ENCODE measurements around the gene TECTA.
A peak's percentile ranks its signal among the peaks of the same experiment; 100 is the strongest.
"Not testable (repeated sequence)": the region's sequence is repeated elsewhere in the genome, so short reads cannot be mapped to it uniquely, and the experiment has no call there.

TECTA gene

GRCh38 chr11:121109471-121109870 is 8.4 kb downstream of the TECTA start:
- CTCF ChIA-PET, result no interaction called here
- TF ChIP-seq, protein P1, sequence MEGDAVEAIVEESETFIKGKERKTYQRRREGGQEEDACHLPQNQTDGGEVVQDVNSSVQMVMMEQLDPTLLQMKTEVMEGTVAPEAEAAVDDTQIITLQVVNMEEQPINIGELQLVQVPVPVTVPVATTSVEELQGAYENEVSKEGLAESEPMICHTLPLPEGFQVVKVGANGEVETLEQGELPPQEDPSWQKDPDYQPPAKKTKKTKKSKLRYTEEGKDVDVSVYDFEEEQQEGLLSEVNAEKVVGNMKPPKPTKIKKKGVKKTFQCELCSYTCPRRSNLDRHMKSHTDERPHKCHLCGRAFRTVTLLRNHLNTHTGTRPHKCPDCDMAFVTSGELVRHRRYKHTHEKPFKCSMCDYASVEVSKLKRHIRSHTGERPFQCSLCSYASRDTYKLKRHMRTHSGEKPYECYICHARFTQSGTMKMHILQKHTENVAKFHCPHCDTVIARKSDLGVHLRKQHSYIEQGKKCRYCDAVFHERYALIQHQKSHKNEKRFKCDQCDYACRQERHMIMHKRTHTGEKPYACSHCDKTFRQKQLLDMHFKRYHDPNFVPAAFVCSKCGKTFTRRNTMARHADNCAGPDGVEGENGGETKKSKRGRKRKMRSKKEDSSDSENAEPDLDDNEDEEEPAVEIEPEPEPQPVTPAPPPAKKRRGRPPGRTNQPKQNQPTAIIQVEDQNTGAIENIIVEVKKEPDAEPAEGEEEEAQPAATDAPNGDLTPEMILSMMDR (IDR thresholded peaks at IDR 0.05; ENCODE audit: control extremely low read depth, extremely low read depth, low read depth, missing control alignments), result no peak
- DNase-seq (ENCODE audit: extremely low spot score), result no peak
- POLR2A ChIA-PET, result no interaction called here

DNA sequence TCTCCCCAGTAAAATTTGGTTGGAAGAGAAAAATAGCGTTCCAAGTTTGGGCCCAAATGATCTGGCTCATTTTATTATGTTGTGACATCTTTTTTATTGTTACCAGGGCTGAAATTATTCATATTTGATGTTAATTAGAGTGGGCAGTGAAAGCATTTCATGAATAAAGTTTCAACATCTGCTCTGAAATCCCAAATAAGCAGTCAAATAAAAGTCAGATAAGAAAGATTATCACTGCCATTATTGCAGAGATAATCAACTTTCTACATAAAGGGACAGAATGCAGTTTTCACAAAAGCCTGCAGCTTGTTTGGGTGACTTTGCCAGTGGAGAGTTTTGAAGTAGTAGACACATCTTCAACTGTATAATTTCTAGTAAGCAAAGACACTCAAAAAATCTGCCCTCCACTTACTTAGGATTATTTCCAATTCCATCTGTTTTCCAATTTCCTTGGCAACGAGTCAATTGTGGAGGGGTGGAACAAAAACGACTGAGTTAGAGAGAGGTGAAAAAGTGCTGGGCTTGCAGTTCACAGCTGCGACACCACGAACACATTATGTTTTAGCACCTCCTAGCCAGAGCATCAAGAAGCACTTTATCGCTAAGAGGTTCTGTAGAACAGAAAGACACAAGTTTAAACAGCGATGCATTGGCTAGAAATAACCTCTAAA is 9.0 kb downstream of the TECTA start:
- TF ChIP-seq, protein P1 (IDR thresholded peaks at IDR 0.05; ENCODE audit: control extremely low read depth, extremely low read depth, low read depth, missing control alignments), result no peak
- ChIA-PET CTCF (no interaction called here), POLR2A (no interaction called here)
- no peak for DNase-seq (ENCODE audit: extremely low spot score)

DNA sequence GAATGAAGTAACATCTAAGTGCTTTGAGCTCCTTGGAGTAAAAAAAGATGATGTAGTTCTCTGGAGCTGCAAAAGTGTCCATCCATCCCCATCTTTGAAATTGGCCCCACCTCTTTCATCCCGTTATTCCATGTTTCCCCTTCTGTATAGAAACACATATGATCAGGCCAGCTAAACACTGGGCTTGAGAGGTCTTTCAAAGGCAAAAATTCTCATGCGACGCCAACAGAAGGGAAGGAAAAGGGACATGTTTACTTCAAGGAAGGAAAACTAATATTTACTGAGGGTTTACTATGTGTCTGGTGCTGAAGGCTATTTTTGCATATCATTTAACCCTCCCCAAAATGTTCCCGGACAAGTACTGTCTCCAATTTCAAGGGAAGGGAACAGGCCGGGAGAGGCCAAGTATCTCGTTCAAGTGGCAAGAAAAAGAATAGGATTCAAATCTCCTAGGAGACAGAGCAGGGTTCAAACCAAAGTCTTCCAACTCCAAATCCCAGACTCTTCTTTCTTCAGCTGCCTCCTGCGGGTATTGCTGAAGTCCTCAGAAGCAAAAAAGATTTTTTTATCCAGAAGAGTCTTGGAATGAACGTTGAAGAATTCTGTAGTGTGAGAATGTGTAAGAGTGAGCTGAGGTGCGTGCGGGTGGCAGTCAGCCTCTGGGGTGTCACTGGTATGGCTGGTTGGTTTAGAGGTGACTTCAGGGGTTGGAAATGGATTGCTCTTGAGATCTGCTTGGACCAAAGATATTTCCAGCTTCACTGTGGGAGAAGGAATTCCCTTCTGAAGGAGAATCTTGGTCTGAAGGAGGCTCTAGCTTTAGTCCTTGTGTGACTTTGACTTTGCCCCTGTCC is 10.1 kb downstream of the TECTA start:
- ChIA-PET CTCF (interaction anchor here (0.8 to 2.2 kb wide), 6 partner anchors 10 to 542 kb away, joined by 3 to 6 read pairs (median 3); partner anchors contain the start of gene TECTA), POLR2A (no interaction called here)
- TF ChIP-seq, protein P1 (IDR thresholded peaks at IDR 0.05; ENCODE audit: control extremely low read depth, extremely low read depth, low read depth, missing control alignments), result no peak
- DNase-seq (ENCODE audit: extremely low spot score), result no peak

DNA sequence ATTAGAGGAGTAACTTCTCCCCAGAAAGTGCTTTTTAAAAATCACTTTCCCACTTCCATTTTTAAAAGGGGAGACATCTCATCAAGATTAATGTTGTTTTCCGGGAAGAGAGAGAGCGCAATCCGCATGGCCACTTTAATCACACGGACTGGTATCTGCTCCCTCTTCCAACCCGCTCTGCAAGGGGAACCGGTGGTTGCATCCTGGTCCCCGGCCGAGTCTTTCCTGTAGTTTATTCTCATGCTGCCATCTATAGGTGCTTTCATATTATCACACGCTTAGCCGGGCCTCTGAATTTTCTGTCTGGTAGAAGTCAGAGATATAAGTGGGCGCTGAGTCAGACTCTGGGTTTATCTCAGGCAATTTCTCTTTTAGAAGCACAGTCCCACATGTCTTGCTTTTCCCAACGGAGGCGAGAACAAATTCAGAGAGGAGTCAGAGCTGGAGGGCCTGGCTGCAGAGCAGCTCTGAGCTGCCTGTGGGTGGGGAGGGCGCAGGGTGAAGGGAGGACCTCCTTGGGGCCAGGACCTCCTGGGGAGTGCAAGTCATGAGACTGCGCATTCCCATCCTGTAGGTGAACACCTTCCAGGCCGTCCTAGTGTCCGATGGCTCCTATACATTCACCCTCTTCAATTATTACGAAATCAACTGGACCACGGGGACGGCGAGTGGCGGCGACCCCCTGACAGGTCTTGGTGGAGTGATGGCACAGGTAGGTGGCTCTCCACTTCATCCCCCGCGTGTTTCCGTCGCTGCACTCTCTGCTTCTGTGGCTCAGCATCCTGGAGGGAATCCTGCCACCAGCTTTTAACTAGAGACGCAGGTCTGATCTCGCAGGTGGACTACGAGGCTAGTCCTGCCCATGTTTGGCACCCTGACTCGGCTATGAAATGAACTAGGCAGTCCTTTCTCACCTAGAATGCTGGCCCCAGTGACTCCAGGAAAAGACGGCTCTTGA is 11.7 kb downstream of the TECTA start:
- TF ChIP-seq, protein P1 (IDR thresholded peaks at IDR 0.05; ENCODE audit: control extremely low read depth, extremely low read depth, low read depth, missing control alignments), result peak; percentile 54
- POLR2A ChIA-PET, result no interaction called here
- CTCF ChIA-PET, result interaction anchor here (1.0 to 2.2 kb wide), 4 partner anchors 8 to 544 kb away, joined by 4 to 6 read pairs (median 4); no protein-coding TSS in a partner anchor
- DNase-seq (ENCODE audit: extremely low spot score), result peak; percentile 73

DNA sequence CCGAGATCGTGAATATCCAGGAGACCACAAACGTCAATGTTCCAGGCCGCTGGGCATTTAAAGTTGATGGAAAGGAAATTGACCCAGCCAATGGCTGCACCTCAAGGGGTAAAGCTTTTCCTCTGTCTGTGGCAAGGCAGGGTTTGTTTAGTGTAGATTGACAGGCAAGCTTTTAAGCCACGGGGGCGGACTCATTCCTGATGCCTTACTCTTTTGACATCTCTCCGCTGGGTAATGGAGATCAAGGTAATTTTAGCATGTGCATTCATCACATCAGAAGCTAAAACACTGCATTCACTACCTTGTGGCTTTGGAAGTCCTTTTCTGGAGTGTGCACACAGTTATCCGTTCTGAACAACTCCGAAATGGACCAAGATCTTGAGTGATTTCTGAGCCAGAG is 12.6 kb downstream of the TECTA start:
- TF ChIP-seq, protein P1 (IDR thresholded peaks at IDR 0.05; ENCODE audit: control extremely low read depth, extremely low read depth, low read depth, missing control alignments), result no peak
- ChIA-PET POLR2A (no interaction called here), CTCF (interaction anchor here (1.6 kb wide), 1 partner anchor 9 kb away, joined by 4 read pairs; no protein-coding TSS in a partner anchor)
- no peak for DNase-seq (ENCODE audit: extremely low spot score)

DNA sequence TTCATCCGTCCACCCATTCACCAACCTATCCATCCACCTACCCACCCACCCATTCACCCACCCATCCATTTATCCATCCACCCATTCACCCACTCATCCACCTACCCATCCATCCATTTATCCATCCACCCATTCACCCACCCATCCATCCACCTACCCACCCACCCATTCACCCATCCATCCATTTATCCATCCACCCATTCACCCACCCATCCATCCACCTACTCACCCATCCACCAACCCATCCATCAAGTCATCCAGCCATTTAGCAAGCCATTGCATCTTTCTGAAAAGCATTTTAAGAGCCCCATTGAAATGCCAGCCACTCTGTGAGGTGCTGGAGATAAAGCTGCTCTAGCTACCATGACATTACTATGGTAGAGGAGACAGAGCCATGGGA is 14.0 kb downstream of the TECTA start:
- DNase-seq (ENCODE audit: extremely low spot score); POLR2A ChIA-PET: not testable (repeated sequence)
- CTCF ChIA-PET, result interaction anchor here (1.7 kb wide), 1 partner anchor 8 kb away, joined by 6 read pairs; no protein-coding TSS in a partner anchor

All from GM10248 (cell line).